Stomach smooth muscle (tissue), 2 donors: ENCODE measurements around the gene MTX1.
A peak's percentile ranks its signal among the peaks of the same experiment; 100 is the strongest.

Source experiments
- H3K27ac ChIP-seq: one replicate; pipeline ENCODE4 v1.7.0; 2013; ENCODE audit warnings: mild to moderate bottlenecking, low read length, inconsistent platforms
- H3K27me3 ChIP-seq, 2 donors: one replicate each; pipeline ENCODE4 v1.7.0; 2013; ENCODE audit warnings: low read length in 2 of 2; ENCODE audit not compliant: insufficient read depth in 2 of 2, control insufficient read depth in 1 of 2
- H3K36me3 ChIP-seq, 2 donors: one replicate each; pipeline ENCODE4 v1.7.0; 2013; ENCODE audit warnings: low read length in 2 of 2; ENCODE audit not compliant: control insufficient read depth in 2 of 2, insufficient read depth in 2 of 2
- H3K4me1 ChIP-seq: one replicate; pipeline ENCODE4 v1.7.0; 2013; ENCODE audit warnings: low read length; ENCODE audit not compliant: control insufficient read depth, insufficient read depth
- H3K4me3 ChIP-seq, 2 donors: one replicate each; pipeline ENCODE4 v1.7.0; 2013; ENCODE audit warnings: low read length in 2 of 2
- H3K9ac ChIP-seq, 2 donors: one replicate each; pipeline ENCODE4 v1.7.0; 2013; ENCODE audit warnings: low read length in 2 of 2, mild to moderate bottlenecking in 1 of 2
- H3K9me3 ChIP-seq, 2 donors: one replicate each; pipeline ENCODE4 v1.7.0; 2013; ENCODE audit warnings: low read length in 2 of 2; ENCODE audit not compliant: control insufficient read depth in 2 of 2
- donor health status: healthy.
- donor health status: Pancreatic carcinoma.

MTX1 gene

GRCh38 chr1:155200920-155201319 is 7.6 kb upstream of the MTX1 start:
- peaks cover 58 to 60% of the 10 kb centered on the region in 2 donors for H3K36me3 ChIP-seq
- H3K9me3 ChIP-seq, result no peaks in the 10 kb centered on the region
- peaks cover 17% of the 10 kb centered on the region for H3K4me1 ChIP-seq
- no peak overlapping the region for H3K27ac ChIP-seq
- H3K27me3 ChIP-seq, result no peaks in the 10 kb centered on the region
- H3K4me3 ChIP-seq, result no peak overlapping the region
- H3K9ac ChIP-seq, result peak overlapping the region in 1 of 2 donors; percentile 42

GRCh38 chr1:155202198-155202597 is 6.3 kb upstream of the MTX1 start:
- Histone ChIP-seq H3K4me1 (peaks cover 20% of the 10 kb centered on the region), H3K27ac (no peak overlapping the region), H3K4me3 (no peak overlapping the region), H3K9me3 (no peaks in the 10 kb centered on the region), H3K36me3 (peaks cover 54% of the 10 kb centered on the region in 2 donors), H3K9ac (no peak overlapping the region), H3K27me3 (no peaks in the 10 kb centered on the region)

- H3K4me1 ChIP-seq, result peaks cover 27% of the 10 kb centered on the region
- no peak overlapping the region for H3K9ac ChIP-seq
- H3K9me3 ChIP-seq, result no peaks in the 10 kb centered on the region
- peak overlapping the region; percentile 18 for H3K27ac ChIP-seq
- no peaks in the 10 kb centered on the region for H3K27me3 ChIP-seq
- peaks cover 47% of the 10 kb centered on the region in 2 donors for H3K36me3 ChIP-seq
- no peak overlapping the region for H3K4me3 ChIP-seq
Measured at GRCh38 chr1:155202731-155203515, 5.6 kb upstream of the MTX1 start.

GRCh38 chr1:155205035-155205434 is 3.5 kb upstream of the MTX1 start:
- no peak overlapping the region for H3K4me3 ChIP-seq

GRCh38 chr1:155205969-155206593 is 2.4 kb upstream of the MTX1 start:
- no peaks in the 10 kb centered on the region for H3K9me3 ChIP-seq
- H3K27me3 ChIP-seq, result no peaks in the 10 kb centered on the region
- H3K9ac ChIP-seq, result peak overlapping the region; percentile 36 to 51
- peak overlapping the region; percentile 99 for H3K27ac ChIP-seq
- H3K4me3 ChIP-seq, result no peak overlapping the region
- H3K36me3 ChIP-seq, result peaks cover 25 to 33% of the 10 kb centered on the region in 2 donors
- peaks cover 50% of the 10 kb centered on the region for H3K4me1 ChIP-seq

More at GRCh38 chr1:155205035-155205434, 3.5 kb upstream of the MTX1 start:
- H3K9ac ChIP-seq, result no peak overlapping the region
- H3K9me3 ChIP-seq, result no peaks in the 10 kb centered on the region
- H3K27ac ChIP-seq, result no peak overlapping the region
- H3K4me1 ChIP-seq, result peaks cover 43% of the 10 kb centered on the region
- no peaks in the 10 kb centered on the region for H3K27me3 ChIP-seq
- peaks cover 35 to 36% of the 10 kb centered on the region in 2 donors for H3K36me3 ChIP-seq

GRCh38 chr1:155206891-155207805 is 1.3 kb upstream of the MTX1 start:
- peaks cover 52% of the 10 kb centered on the region for H3K4me1 ChIP-seq
- peaks cover 17 to 24% of the 10 kb centered on the region in 2 donors for H3K36me3 ChIP-seq
- H3K9me3 ChIP-seq, result no peaks in the 10 kb centered on the region
- H3K27me3 ChIP-seq, result no peaks in the 10 kb centered on the region
- H3K4me3 ChIP-seq, result peak overlapping the region; percentile 68 to 95
- H3K9ac ChIP-seq, result peak overlapping the region; percentile 76 to 94
- peak overlapping the region; percentile 99 for H3K27ac ChIP-seq

GRCh38 chr1:155207806-155208540 is 522 bp upstream of the MTX1 start, which contains the start of gene THBS3:
Gene THBS3 (minus strand): TSS chr1:155207897. CDS start chr1:155207876, 21 bp downstream.
- peaks cover 14 to 17% of the 10 kb centered on the region in 2 donors for H3K36me3 ChIP-seq
- H3K4me1 ChIP-seq, result peaks cover 52% of the 10 kb centered on the region

GRCh38 chr1:155209312-155209721 is 822 bp downstream of the MTX1 start:
- H3K36me3 ChIP-seq, result peaks cover 8 to 11% of the 10 kb centered on the region in 2 donors
- peak overlapping the region; percentile 99 for H3K27ac ChIP-seq
- H3K4me3 ChIP-seq, result peak overlapping the region; percentile 76 to 95
- H3K4me1 ChIP-seq, result peaks cover 52% of the 10 kb centered on the region
- H3K9ac ChIP-seq, result peak overlapping the region; percentile 94
- no peaks in the 10 kb centered on the region for H3K9me3 ChIP-seq
- H3K27me3 ChIP-seq, result no peaks in the 10 kb centered on the region

More at GRCh38 chr1:155207806-155208540, 522 bp upstream of the MTX1 start, which contains the start of gene THBS3:
- H3K9me3 ChIP-seq, result no peaks in the 10 kb centered on the region
- peak within 1 kb of the TSS; percentile 99 for H3K27ac ChIP-seq
- H3K27me3 ChIP-seq, result no peaks in the 10 kb centered on the region
- H3K4me3 ChIP-seq, result peak within 1 kb of the TSS; percentile 76 to 95
- H3K9ac ChIP-seq, result peak within 1 kb of the TSS; percentile 94 to 96

- H3K27me3 ChIP-seq, result no peaks in the 10 kb centered on the region
- H3K9ac ChIP-seq, result no peak overlapping the region
- H3K4me3 ChIP-seq, result no peak overlapping the region
- H3K9me3 ChIP-seq, result no peaks in the 10 kb centered on the region
- H3K36me3 ChIP-seq, result peaks cover 3 to 13% of the 10 kb centered on the region in 2 donors
- peak overlapping the region; percentile 49 for H3K27ac ChIP-seq
- H3K4me1 ChIP-seq, result peaks cover 47% of the 10 kb centered on the region
Measured at GRCh38 chr1:155210314-155211104, 2.0 kb downstream of the MTX1 start.
